SK-N-MC (cell line): Measurements from ENCODE around the gene MBD3.
"Not testable (repeated sequence)": the region's sequence is repeated elsewhere in the genome, so short reads cannot be mapped to it uniquely, and the experiment has no call there.

ENCODE experiments used
- DNase-seq: peaks from one replicate; pipeline ENCODE4 v3.0.0-alpha.2; 2011; ENCODE audit warnings: low read depth, low spot score
- H3K27ac ChIP-seq: fragments of 200-600 bp; sonication (generic); 2 replicates; pipeline ENCODE4 v1.5.1; 2016; ENCODE audit warnings: mixed run types
- H3K36me3 ChIP-seq: fragments of 200-600 bp; sonication (generic); 2 replicates; pipeline ENCODE4 v1.6.1; 2017; ENCODE audit warnings: antibody characterized with exemption, low read length, mixed read lengths; ENCODE audit not compliant: insufficient read depth
- H3K4me3 ChIP-seq: fragments of 200-600 bp; sonication (generic); 2 replicates; pipeline ENCODE4 v1.5.1; 2016
- H3K9ac ChIP-seq: fragments of 200-600 bp; sonication (generic); 2 replicates; pipeline ENCODE4 v1.8.0; 2017; ENCODE audit warnings: mixed run types, mixed read lengths; ENCODE audit not compliant: insufficient read length
- H3K9me3 ChIP-seq: fragments of 200-600 bp; sonication (generic); 2 replicates; pipeline ENCODE4 v1.6.1; 2017; ENCODE audit warnings: low read depth, mild to moderate bottlenecking, antibody characterized with exemption, low read length, moderate library complexity, mixed read lengths
- EZH2 ChIP-seq: fragments of 200-600 bp; sonication (generic); IDR thresholded peaks from one replicate; pipeline ENCODE4 v1.6.1; 2017; ENCODE audit warnings: antibody characterized with exemption
- FOXP2 ChIP-seq: optimal IDR thresholded peaks from 2 replicates; pipeline ENCODE3; 2011; ENCODE audit warnings: mild to moderate bottlenecking, moderate library complexity; ENCODE audit not compliant: insufficient read depth; ENCODE audit errors: extremely low read length, control extremely low read depth
- POLR2AphosphoS5 ChIP-seq: IDR thresholded peaks from 2 replicates; pipeline ENCODE4 v1.6.1; 2012; ENCODE audit warnings: mild to moderate bottlenecking, low read depth, low read length, borderline replicate concordance

The MBD3 gene

DNA sequence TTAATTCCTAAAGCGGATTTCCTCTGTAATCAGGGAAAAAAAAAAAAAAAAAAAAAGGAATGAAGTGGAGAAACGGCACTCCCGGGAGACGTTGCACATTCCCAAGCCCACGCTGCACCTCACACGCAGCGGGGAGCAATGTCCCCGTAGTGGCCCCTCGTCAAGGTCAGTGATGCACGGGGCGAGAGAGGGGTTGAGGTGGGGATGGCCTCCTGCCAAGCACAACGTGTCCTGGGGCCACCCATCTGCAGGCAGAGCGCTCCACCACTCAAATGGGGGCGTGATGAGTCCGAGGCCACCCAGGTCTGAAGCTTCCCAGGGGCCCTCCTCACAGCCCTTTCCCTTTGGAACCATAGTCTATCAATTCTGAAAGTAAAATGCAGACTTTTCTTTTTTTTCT is 53.7 kb downstream of the MBD3 start:
- Histone ChIP-seq H3K9me3 (no peaks in the 10 kb centered on the region), H3K4me3 (no peak overlapping the region), H3K9ac (no peak overlapping the region), H3K27ac (no peak overlapping the region), H3K36me3 (no peaks in the 10 kb centered on the region)
- no peak for DNase-seq
- no peak for TF ChIP-seq EZH2
- TF ChIP-seq FOXP2 = no peak
- no peak for TF ChIP-seq POLR2AphosphoS5

DNA sequence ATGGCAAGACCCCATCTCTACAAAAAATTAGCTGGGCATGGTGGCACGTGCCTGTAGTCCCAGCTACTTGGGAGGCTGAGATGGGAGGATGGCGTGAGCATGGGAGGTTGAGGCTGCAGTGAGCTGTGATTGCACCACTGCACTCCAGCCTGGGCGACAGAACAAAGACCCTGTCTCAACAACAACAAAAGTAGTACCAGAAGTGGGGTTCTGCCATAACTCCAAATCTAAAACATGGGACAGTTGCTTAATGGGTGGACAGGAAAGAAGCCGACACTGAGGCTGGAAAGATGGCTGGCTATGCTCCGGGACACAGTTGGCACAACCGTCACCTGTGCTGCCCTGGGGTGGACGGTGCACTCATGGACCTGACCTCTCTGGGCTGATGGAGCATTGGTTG is 57.0 kb downstream of the MBD3 start:
- not testable (repeated sequence) for H3K4me3 ChIP-seq, H3K9me3 ChIP-seq, H3K36me3 ChIP-seq, H3K27ac ChIP-seq, DNase-seq, H3K9ac ChIP-seq

GRCh38 chr19:1534972-1535371 is 57.7 kb downstream of the MBD3 start:
- no peak for DNase-seq
- no peak for TF ChIP-seq POLR2AphosphoS5
- no peak for TF ChIP-seq EZH2
- no peak for TF ChIP-seq FOXP2
- no peaks in the 10 kb centered on the region for H3K9me3 ChIP-seq
- H3K9ac ChIP-seq = no peak overlapping the region
- no peaks in the 10 kb centered on the region for H3K36me3 ChIP-seq
- no peak overlapping the region for H3K27ac ChIP-seq
- H3K4me3 ChIP-seq = no peak overlapping the region

DNA sequence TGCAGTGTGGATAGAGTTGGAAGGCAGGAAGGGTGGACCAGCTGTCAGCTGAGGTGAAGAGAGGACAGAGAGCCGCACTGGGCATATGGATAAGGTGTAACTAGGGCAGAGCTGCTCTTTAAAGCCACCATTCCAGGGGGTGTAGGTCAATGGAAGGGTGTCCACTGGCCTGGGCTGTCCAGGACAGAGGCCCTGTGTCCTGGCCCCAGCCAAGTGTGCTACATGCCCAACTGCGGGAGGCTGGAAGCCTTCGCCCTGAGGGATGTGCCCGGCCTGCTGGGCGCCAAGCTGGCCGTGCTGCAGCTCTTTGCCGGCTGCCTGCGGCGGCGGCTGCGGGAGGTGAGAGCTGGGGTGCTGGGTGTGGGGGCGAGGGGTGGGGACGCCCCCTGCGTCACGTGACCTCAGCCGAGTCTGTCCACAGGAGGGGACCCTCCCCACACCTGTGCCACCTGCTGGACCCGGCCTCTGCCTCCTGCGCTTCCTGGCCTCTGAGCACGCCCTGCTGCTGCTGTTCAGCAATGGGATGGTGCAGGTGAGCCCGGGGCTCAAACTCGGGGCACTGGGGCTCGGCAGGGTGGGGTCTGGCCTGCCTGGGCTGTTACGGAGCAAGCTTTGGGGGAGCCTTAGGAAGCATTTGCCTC is 59.0 kb downstream of the MBD3 start:
- Histone ChIP-seq H3K4me3 (no peak overlapping the region), H3K36me3 (no peaks in the 10 kb centered on the region), H3K27ac (no peak overlapping the region), H3K9me3 (no peaks in the 10 kb centered on the region), H3K9ac (no peak overlapping the region)
- DNase-seq = no peak
- no peak for TF ChIP-seq FOXP2
- TF ChIP-seq EZH2 = no peak
- TF ChIP-seq POLR2AphosphoS5 = no peak

DNA sequence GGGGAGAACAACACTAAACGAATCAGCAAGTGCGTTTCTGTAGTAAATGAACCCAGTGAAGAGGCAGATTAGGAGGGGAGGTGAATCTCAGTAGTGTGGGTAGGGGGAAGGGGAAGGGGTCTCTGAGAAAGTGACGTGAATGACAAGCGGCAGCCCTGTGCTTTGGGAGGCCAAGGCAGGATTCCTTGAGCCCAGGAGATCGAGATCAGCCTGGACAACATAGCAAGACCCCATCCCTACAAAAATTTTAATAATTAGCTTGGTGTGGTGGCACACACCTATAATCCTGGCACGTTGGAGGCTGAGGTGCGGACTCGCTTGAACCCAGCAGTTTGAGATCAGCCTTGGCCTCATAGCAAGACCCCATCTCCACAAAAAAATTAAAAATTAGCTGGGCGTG is 60.7 kb downstream of the MBD3 start:
- Histone ChIP-seq H3K9me3 (no peaks in the 10 kb centered on the region), H3K9ac (no peak overlapping the region), H3K36me3 (no peaks in the 10 kb centered on the region), H3K4me3 (no peak overlapping the region), H3K27ac (no peak overlapping the region)
- no peak for TF ChIP-seq EZH2
- no peak for DNase-seq

GRCh38 chr19:1531587-1531986 is 61.1 kb downstream of the MBD3 start:
- Histone ChIP-seq H3K36me3 (no peaks in the 10 kb centered on the region), H3K4me3 (no peak overlapping the region), H3K9me3 (no peaks in the 10 kb centered on the region), H3K27ac (no peak overlapping the region), H3K9ac (no peak overlapping the region)
- no peak for TF ChIP-seq EZH2
- no peak for TF ChIP-seq FOXP2
- no peak for TF ChIP-seq POLR2AphosphoS5
- DNase-seq = no peak

- DNase-seq, H3K9ac ChIP-seq, H3K36me3 ChIP-seq, H3K9me3 ChIP-seq, H3K27ac ChIP-seq, H3K4me3 ChIP-seq: not testable (repeated sequence)
These were observed 61.8 kb downstream of the MBD3 start for GRCh38 chr19:1530856-1531255.

DNA sequence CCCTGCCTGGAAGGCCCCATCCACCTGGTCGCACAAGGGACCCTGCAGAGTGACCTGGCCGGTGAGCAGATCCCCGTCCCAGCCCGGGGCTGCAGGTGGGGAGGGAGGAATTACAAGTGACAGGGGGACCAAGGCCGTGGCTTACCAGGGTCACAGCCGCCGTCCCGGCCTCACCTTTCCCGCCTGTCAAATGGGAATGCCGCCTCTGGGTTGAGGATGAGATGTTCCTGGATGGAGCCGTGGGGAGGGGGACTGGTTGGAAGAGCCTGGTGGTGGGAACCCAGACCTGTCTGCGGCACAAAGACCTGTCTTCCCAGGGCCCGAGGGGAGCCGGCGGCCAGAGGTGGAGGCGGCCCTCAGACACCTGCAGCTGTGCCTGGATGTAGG is 63.2 kb downstream of the MBD3 start:
- Histone ChIP-seq H3K9me3 (no peaks in the 10 kb centered on the region), H3K4me3 (no peak overlapping the region), H3K27ac (no peak overlapping the region), H3K9ac (no peak overlapping the region), H3K36me3 (no peaks in the 10 kb centered on the region)
- TF ChIP-seq POLR2AphosphoS5 (no peak), EZH2 (no peak), FOXP2 (no peak)
- no peak for DNase-seq

GRCh38 chr19:1528596-1529429 is 63.9 kb downstream of the MBD3 start:
- no peak for TF ChIP-seq EZH2
- no peak for TF ChIP-seq FOXP2
- TF ChIP-seq POLR2AphosphoS5 = no peak
- Histone ChIP-seq H3K9me3 (no peaks in the 10 kb centered on the region), H3K36me3 (no peaks in the 10 kb centered on the region), H3K4me3 (no peak overlapping the region), H3K9ac (no peak overlapping the region), H3K27ac (no peak overlapping the region)
- DNase-seq = no peak
